Measurements from ENCODE around the gene MATN1.

DNA sequence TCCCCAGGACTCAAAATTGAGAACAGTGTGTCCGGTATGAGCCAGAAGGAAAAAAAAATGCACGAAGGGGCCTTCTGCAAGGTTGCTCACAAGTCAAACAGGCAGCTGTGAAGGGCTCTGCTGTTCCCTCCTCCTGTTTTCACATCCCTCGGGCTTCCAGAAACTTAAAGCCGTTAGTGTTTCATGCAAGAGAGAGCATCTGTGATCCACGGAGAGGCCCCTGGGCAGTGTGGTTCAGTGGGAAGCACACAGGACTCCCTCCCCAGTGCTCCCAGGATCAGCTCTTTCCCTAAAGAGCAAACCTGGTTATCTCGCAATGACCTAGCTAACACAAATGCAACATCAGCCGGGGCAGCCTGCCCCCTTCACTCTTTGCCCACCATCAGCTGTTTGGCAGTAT is 2.9 kb upstream of the MATN1 start:
- TF ChIP-seq POLR2AphosphoS5 (IDR thresholded peaks at IDR 0.05), result no peak
- no peak for TF ChIP-seq EZH2 (IDR thresholded peaks at IDR 0.05; ENCODE audit: borderline replicate concordance, insufficient read depth, low read length, poor library complexity, severe bottlenecking)
- TF ChIP-seq, protein P1, sequence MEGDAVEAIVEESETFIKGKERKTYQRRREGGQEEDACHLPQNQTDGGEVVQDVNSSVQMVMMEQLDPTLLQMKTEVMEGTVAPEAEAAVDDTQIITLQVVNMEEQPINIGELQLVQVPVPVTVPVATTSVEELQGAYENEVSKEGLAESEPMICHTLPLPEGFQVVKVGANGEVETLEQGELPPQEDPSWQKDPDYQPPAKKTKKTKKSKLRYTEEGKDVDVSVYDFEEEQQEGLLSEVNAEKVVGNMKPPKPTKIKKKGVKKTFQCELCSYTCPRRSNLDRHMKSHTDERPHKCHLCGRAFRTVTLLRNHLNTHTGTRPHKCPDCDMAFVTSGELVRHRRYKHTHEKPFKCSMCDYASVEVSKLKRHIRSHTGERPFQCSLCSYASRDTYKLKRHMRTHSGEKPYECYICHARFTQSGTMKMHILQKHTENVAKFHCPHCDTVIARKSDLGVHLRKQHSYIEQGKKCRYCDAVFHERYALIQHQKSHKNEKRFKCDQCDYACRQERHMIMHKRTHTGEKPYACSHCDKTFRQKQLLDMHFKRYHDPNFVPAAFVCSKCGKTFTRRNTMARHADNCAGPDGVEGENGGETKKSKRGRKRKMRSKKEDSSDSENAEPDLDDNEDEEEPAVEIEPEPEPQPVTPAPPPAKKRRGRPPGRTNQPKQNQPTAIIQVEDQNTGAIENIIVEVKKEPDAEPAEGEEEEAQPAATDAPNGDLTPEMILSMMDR (IDR thresholded peaks at IDR 0.05; ENCODE audit: poor library complexity, severe bottlenecking), result no peak
- no peak for TF ChIP-seq EP300 (conservative IDR thresholded peaks at IDR 0.05; ENCODE audit: poor library complexity, severe bottlenecking)
- TF ChIP-seq, protein P2, sequence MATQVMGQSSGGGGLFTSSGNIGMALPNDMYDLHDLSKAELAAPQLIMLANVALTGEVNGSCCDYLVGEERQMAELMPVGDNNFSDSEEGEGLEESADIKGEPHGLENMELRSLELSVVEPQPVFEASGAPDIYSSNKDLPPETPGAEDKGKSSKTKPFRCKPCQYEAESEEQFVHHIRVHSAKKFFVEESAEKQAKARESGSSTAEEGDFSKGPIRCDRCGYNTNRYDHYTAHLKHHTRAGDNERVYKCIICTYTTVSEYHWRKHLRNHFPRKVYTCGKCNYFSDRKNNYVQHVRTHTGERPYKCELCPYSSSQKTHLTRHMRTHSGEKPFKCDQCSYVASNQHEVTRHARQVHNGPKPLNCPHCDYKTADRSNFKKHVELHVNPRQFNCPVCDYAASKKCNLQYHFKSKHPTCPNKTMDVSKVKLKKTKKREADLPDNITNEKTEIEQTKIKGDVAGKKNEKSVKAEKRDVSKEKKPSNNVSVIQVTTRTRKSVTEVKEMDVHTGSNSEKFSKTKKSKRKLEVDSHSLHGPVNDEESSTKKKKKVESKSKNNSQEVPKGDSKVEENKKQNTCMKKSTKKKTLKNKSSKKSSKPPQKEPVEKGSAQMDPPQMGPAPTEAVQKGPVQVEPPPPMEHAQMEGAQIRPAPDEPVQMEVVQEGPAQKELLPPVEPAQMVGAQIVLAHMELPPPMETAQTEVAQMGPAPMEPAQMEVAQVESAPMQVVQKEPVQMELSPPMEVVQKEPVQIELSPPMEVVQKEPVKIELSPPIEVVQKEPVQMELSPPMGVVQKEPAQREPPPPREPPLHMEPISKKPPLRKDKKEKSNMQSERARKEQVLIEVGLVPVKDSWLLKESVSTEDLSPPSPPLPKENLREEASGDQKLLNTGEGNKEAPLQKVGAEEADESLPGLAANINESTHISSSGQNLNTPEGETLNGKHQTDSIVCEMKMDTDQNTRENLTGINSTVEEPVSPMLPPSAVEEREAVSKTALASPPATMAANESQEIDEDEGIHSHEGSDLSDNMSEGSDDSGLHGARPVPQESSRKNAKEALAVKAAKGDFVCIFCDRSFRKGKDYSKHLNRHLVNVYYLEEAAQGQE (IDR thresholded peaks at IDR 0.05; ENCODE audit: borderline replicate concordance), result no peak
- TF ChIP-seq MXI1 (conservative IDR thresholded peaks at IDR 0.05; ENCODE audit: poor library complexity, severe bottlenecking), result no peak
- TF ChIP-seq RAD21 (conservative IDR thresholded peaks at IDR 0.05), result no peak
- TF ChIP-seq TAF1 (IDR thresholded peaks at IDR 0.05; ENCODE audit: low read depth), result no peak

All from neural cell (in vitro differentiated cells).